WTC11 (cell line): Measurements from ENCODE around the gene PCSK1N. TPM values are rescaled to one million over a fixed set of nuclear protein-coding genes. Genes with fewer than 3 reads are reported as not detected.
"Not testable (repeated sequence)": the region's sequence is repeated elsewhere in the genome, so short reads cannot be mapped to it uniquely, and the experiment has no call there.

Source experiments
- ATAC-seq: fragments of 200-7000 bp; cut with Tn5 transposase; 2 replicates; pipeline ENCODE4 v1.10.0; 2021; ENCODE audit warnings: mild to moderate bottlenecking, moderate library complexity
- CTCF ChIA-PET: fragments of 300-600 bp; sonication (Branson Sonifier 250); formaldehyde crosslinking; loops from one replicate; lab custom pipeline; 2021; ENCODE audit warnings: antibody characterized with exemption; lab: Charles Lee
- POLR2A ChIA-PET: fragments of 350-600 bp; sonication (Branson Sonifier 250); formaldehyde crosslinking; loops from one replicate; lab custom pipeline; 2021; ENCODE audit warnings: antibody characterized with exemption; lab: Charles Lee
- DNase-seq: peaks from one replicate; pipeline ENCODE4 v3.0.0; 2021; ENCODE audit warnings: low spot score
- H3K27ac Mint-ChIP-seq: 2 replicates; pipeline ENCODE4 v1.8.0; 2021; ENCODE audit warnings: mixed read lengths
- H3K27me3 Mint-ChIP-seq: 2 replicates; pipeline ENCODE4 v1.8.0; 2021; ENCODE audit warnings: low read depth, mild to moderate bottlenecking, moderate library complexity, mixed read lengths
- H3K36me3 Mint-ChIP-seq: 2 replicates; pipeline ENCODE4 v1.8.0; 2021; ENCODE audit warnings: mixed read lengths
- H3K4me1 Mint-ChIP-seq: 2 replicates; pipeline ENCODE4 v1.8.0; 2022; ENCODE audit warnings: mixed read lengths
- H3K4me3 Mint-ChIP-seq: 2 replicates; pipeline ENCODE4 v1.8.0; 2021; ENCODE audit warnings: mild to moderate bottlenecking, moderate library complexity, mixed read lengths
- H3K9me3 Mint-ChIP-seq: 2 replicates; pipeline ENCODE4 v1.8.0; 2021; ENCODE audit warnings: mixed read lengths
- ELF4 ChIP-seq: sonication (generic); formaldehyde crosslinking; IDR thresholded peaks from 2 replicates; pipeline ENCODE4 v1.8.1; 2022; ENCODE audit warnings: low read depth, mild to moderate bottlenecking, moderate library complexity, missing genetic modification reagents
- EMX1 ChIP-seq: fragments of 250-450 bp; sonication (Bioruptor Pico); IDR thresholded peaks from 2 replicates; pipeline ENCODE4 v1.8.0; 2021; ENCODE audit warnings: mild to moderate bottlenecking
- GTF2I ChIP-seq: fragments of 250-450 bp; sonication (Bioruptor Pico); conservative IDR thresholded peaks from 2 replicates; pipeline ENCODE4 v1.4.0; 2021; ENCODE audit warnings: mild to moderate bottlenecking
- JAZF1 ChIP-seq: fragments of 250-450 bp; sonication (Bioruptor Pico); IDR thresholded peaks from 2 replicates; pipeline ENCODE4 v1.9.0; 2021; ENCODE audit warnings: moderate library complexity, mild to moderate bottlenecking, inconsistent platforms
- PRRX2 ChIP-seq: fragments of 250-450 bp; sonication (Bioruptor Pico); IDR thresholded peaks from 2 replicates; pipeline ENCODE4 v1.8.0; 2021; ENCODE audit warnings: mild to moderate bottlenecking
- TEAD1 ChIP-seq: sonication (generic); formaldehyde crosslinking; IDR thresholded peaks from 2 replicates; pipeline ENCODE4 v1.8.0; 2022; ENCODE audit warnings: mild to moderate bottlenecking, missing genetic modification reagents
- TP53 ChIP-seq: sonication (generic); formaldehyde crosslinking; IDR thresholded peaks from 2 replicates; pipeline ENCODE4 v1.8.1; 2023; ENCODE audit warnings: mild to moderate bottlenecking, missing genetic modification reagents
- ZBTB21 ChIP-seq: sonication (generic); formaldehyde crosslinking; IDR thresholded peaks from 2 replicates; pipeline ENCODE4 v1.8.1; 2023; ENCODE audit warnings: mild to moderate bottlenecking, missing genetic modification reagents, borderline replicate concordance
- ZNF219 ChIP-seq: sonication (generic); formaldehyde crosslinking; IDR thresholded peaks from 2 replicates; pipeline ENCODE4 v1.8.0; 2023; ENCODE audit warnings: missing genetic modification reagents, mild to moderate bottlenecking, borderline replicate concordance
- ZNF263 ChIP-seq: sonication (generic); formaldehyde crosslinking; IDR thresholded peaks from 2 replicates; pipeline ENCODE4 v1.8.1; 2022; ENCODE audit warnings: low read depth, mild to moderate bottlenecking, moderate library complexity, missing genetic modification reagents
- ZNF416 ChIP-seq: fragments of 250-450 bp; sonication (Bioruptor Pico); IDR thresholded peaks from 2 replicates; pipeline ENCODE4 v1.9.0; 2021; ENCODE audit warnings: mild to moderate bottlenecking, inconsistent platforms
- ZNF423 ChIP-seq: fragments of 250-450 bp; sonication (Bioruptor Pico); IDR thresholded peaks from 2 replicates; pipeline ENCODE4 v2.1.2; 2022; ENCODE audit warnings: mild to moderate bottlenecking, moderate library complexity
- total RNA-seq: library from RNA; stranded (reverse); gene quantifications from 3 replicates; pipeline ENCODE4 v1.2.3, GENCODE V29; 2021
- TF ChIP-seq, protein P1 (sequence below): sonication (generic); formaldehyde crosslinking; IDR thresholded peaks from 2 replicates; pipeline ENCODE4 v1.8.0; 2022; ENCODE audit warnings: mild to moderate bottlenecking, missing genetic modification reagents
- TF ChIP-seq, protein P2 (sequence below): sonication (generic); formaldehyde crosslinking; IDR thresholded peaks from 2 replicates; pipeline ENCODE4 v1.8.1; 2023; ENCODE audit warnings: mild to moderate bottlenecking, moderate library complexity, missing genetic modification reagents
- TF ChIP-seq, protein P3 (sequence below): sonication (generic); formaldehyde crosslinking; IDR thresholded peaks from 2 replicates; pipeline ENCODE4 v1.8.1; 2022; ENCODE audit warnings: low read depth, missing genetic modification reagents, borderline replicate concordance
- TF ChIP-seq, protein P4 (sequence below): fragments of 250-450 bp; sonication (Bioruptor Pico); IDR thresholded peaks from 2 replicates; pipeline ENCODE4 v1.8.0; 2021; ENCODE audit warnings: mild to moderate bottlenecking
- TF ChIP-seq, protein P5 (sequence below): sonication (generic); formaldehyde crosslinking; IDR thresholded peaks from 2 replicates; pipeline ENCODE4 v1.8.0; 2023; ENCODE audit warnings: missing genetic modification reagents
- TF ChIP-seq, protein P6 (sequence below): sonication (generic); formaldehyde crosslinking; conservative IDR thresholded peaks from 2 replicates; pipeline ENCODE4 v1.8.1; 2022; ENCODE audit warnings: mild to moderate bottlenecking, missing genetic modification reagents
- TF ChIP-seq, protein P7 (sequence below): sonication (generic); formaldehyde crosslinking; IDR thresholded peaks from 2 replicates; pipeline ENCODE4 v1.8.0; 2023; ENCODE audit warnings: missing genetic modification reagents, mild to moderate bottlenecking, borderline replicate concordance

PCSK1N gene
- total RNA-seq, 1 experiment from 2014 or later: 7.5 TPM

DNA sequence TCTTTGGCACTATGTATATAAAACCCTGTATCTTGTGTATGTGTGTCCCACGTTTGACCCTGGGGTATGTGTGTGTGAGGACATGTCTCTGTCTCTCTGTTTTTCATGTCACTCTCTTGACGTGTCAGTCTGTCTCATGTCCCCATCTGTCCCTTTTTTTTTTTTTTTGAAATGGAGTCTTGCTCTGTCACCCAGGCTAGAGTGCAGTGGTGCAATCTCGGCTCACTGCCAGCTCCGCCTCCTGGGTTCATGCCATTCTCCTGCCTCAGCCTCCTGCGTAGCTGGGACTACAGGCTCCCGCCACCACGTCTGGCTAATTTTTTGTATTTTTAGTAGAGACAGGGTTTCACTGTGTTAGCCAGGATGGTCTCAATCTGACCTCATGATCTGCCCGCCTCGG, 16.0 kb downstream of the PCSK1N start:
- H3K4me3 Mint-ChIP-seq, H3K9me3 Mint-ChIP-seq, ATAC-seq, POLR2A ChIA-PET, CTCF ChIA-PET, H3K4me1 Mint-ChIP-seq, DNase-seq, H3K27me3 Mint-ChIP-seq, H3K36me3 Mint-ChIP-seq, H3K27ac Mint-ChIP-seq: not testable (repeated sequence)

DNA sequence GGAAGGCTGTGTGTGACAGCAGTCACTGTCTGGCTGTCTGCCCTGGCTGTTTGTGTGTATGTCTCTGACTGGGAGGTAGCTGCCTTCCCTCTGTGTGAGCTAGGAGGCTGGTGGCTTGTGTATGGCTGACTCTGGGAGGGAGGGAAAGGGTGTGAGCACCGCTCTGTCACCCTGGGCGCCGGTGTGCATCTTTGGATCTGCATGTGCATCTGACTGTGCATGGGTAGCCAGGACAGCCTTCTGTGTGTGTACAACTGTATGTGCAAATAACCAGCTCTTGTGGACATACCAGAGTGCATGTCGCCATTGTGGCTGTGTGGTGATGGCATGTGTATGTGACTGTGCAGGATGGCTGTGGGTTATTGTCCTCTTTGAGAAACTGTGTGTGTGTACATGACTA, 16.5 kb downstream of the PCSK1N start:
- H3K36me3 Mint-ChIP-seq: no peaks in the 10 kb centered on the region; the same call in 1 of the 2 replicates
- ChIA-PET POLR2A (no interaction called here), CTCF (no interaction called here)
- no peak overlapping the region for H3K4me3 Mint-ChIP-seq
- DNase-seq (no peak), ATAC-seq (no peak)
- no peaks in the 10 kb centered on the region for H3K27me3 Mint-ChIP-seq
- no peaks in the 10 kb centered on the region for H3K4me1 Mint-ChIP-seq
- TF ChIP-seq, protein P1, sequence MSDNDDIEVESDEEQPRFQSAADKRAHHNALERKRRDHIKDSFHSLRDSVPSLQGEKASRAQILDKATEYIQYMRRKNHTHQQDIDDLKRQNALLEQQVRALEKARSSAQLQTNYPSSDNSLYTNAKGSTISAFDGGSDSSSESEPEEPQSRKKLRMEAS (CRISPR knock-in tag): no peak
- no peak for TF ChIP-seq ELF4
- TF ChIP-seq EMX1 (CRISPR knock-in tag): no peak
- TF ChIP-seq ZNF219 (CRISPR knock-in tag): no peak
- TF ChIP-seq TEAD1 (CRISPR knock-in tag): no peak
- no peak for TF ChIP-seq ZNF416 (CRISPR knock-in tag)
- TF ChIP-seq, protein P2, sequence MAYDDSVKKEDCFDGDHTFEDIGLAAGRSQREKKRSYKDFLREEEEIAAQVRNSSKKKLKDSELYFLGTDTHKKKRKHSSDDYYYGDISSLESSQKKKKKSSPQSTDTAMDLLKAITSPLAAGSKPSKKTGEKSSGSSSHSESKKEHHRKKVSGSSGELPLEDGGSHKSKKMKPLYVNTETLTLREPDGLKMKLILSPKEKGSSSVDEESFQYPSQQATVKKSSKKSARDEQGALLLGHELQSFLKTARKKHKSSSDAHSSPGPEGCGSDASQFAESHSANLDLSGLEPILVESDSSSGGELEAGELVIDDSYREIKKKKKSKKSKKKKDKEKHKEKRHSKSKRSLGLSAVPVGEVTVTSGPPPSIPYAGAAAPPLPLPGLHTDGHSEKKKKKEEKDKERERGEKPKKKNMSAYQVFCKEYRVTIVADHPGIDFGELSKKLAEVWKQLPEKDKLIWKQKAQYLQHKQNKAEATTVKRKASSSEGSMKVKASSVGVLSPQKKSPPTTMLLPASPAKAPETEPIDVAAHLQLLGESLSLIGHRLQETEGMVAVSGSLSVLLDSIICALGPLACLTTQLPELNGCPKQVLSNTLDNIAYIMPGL (CRISPR knock-in tag): no peak
- TF ChIP-seq, protein P3, sequence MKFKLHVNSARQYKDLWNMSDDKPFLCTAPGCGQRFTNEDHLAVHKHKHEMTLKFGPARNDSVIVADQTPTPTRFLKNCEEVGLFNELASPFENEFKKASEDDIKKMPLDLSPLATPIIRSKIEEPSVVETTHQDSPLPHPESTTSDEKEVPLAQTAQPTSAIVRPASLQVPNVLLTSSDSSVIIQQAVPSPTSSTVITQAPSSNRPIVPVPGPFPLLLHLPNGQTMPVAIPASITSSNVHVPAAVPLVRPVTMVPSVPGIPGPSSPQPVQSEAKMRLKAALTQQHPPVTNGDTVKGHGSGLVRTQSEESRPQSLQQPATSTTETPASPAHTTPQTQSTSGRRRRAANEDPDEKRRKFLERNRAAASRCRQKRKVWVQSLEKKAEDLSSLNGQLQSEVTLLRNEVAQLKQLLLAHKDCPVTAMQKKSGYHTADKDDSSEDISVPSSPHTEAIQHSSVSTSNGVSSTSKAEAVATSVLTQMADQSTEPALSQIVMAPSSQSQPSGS (CRISPR knock-in tag): no peak
- TF ChIP-seq, protein P4, sequence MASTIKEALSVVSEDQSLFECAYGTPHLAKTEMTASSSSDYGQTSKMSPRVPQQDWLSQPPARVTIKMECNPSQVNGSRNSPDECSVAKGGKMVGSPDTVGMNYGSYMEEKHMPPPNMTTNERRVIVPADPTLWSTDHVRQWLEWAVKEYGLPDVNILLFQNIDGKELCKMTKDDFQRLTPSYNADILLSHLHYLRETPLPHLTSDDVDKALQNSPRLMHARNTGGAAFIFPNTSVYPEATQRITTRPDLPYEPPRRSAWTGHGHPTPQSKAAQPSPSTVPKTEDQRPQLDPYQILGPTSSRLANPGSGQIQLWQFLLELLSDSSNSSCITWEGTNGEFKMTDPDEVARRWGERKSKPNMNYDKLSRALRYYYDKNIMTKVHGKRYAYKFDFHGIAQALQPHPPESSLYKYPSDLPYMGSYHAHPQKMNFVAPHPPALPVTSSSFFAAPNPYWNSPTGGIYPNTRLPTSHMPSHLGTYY: no peak
- TF ChIP-seq, protein P5, sequence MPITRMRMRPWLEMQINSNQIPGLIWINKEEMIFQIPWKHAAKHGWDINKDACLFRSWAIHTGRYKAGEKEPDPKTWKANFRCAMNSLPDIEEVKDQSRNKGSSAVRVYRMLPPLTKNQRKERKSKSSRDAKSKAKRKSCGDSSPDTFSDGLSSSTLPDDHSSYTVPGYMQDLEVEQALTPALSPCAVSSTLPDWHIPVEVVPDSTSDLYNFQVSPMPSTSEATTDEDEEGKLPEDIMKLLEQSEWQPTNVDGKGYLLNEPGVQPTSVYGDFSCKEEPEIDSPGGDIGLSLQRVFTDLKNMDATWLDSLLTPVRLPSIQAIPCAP (CRISPR knock-in tag): no peak
- TF ChIP-seq PRRX2: no peak
- TF ChIP-seq ZNF263 (CRISPR knock-in tag): no peak
- no peak for TF ChIP-seq ZNF423 (CRISPR knock-in tag)
- no peak for TF ChIP-seq GTF2I (CRISPR knock-in tag)
- no peak for TF ChIP-seq ZBTB21
- TF ChIP-seq, protein P6, sequence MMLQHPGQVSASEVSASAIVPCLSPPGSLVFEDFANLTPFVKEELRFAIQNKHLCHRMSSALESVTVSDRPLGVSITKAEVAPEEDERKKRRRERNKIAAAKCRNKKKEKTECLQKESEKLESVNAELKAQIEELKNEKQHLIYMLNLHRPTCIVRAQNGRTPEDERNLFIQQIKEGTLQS (CRISPR knock-in tag): no peak
- TF ChIP-seq, protein P7, sequence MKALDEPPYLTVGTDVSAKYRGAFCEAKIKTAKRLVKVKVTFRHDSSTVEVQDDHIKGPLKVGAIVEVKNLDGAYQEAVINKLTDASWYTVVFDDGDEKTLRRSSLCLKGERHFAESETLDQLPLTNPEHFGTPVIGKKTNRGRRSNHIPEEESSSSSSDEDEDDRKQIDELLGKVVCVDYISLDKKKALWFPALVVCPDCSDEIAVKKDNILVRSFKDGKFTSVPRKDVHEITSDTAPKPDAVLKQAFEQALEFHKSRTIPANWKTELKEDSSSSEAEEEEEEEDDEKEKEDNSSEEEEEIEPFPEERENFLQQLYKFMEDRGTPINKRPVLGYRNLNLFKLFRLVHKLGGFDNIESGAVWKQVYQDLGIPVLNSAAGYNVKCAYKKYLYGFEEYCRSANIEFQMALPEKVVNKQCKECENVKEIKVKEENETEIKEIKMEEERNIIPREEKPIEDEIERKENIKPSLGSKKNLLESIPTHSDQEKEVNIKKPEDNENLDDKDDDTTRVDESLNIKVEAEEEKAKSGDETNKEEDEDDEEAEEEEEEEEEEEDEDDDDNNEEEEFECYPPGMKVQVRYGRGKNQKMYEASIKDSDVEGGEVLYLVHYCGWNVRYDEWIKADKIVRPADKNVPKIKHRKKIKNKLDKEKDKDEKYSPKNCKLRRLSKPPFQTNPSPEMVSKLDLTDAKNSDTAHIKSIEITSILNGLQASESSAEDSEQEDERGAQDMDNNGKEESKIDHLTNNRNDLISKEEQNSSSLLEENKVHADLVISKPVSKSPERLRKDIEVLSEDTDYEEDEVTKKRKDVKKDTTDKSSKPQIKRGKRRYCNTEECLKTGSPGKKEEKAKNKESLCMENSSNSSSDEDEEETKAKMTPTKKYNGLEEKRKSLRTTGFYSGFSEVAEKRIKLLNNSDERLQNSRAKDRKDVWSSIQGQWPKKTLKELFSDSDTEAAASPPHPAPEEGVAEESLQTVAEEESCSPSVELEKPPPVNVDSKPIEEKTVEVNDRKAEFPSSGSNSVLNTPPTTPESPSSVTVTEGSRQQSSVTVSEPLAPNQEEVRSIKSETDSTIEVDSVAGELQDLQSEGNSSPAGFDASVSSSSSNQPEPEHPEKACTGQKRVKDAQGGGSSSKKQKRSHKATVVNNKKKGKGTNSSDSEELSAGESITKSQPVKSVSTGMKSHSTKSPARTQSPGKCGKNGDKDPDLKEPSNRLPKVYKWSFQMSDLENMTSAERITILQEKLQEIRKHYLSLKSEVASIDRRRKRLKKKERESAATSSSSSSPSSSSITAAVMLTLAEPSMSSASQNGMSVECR (CRISPR knock-in tag): no peak
- no peak for TF ChIP-seq JAZF1 (CRISPR knock-in tag)
- TF ChIP-seq TP53 (CRISPR knock-in tag): no peak
- H3K27ac Mint-ChIP-seq: no peak overlapping the region
- H3K9me3 Mint-ChIP-seq: no peaks in the 10 kb centered on the region
